HFF-Myc (cell line): ENCODE data around the gene SOWAHC.

Experiments used
- DNase-seq: peaks from one replicate; pipeline ENCODE4 v3.0.0-alpha.2; 2011; ENCODE audit warnings: low read depth; ENCODE audit errors: extremely low read depth
- H3K4me3 ChIP-seq: replicated peaks from 2 replicates; pipeline ENCODE4 v1.5.1; 2011; ENCODE audit warnings: low read depth, mild to moderate bottlenecking, control low read depth, low read length
- CTCF ChIP-seq: IDR thresholded peaks from 2 replicates; pipeline ENCODE4 v1.5.1; 2012; ENCODE audit warnings: mild to moderate bottlenecking, low read depth, low read length, control low read depth; ENCODE audit errors: missing control alignments

Gene SOWAHC

GRCh38 chr2:109662889-109663288 is 48.7 kb downstream of the SOWAHC start:
- no peak for DNase-seq
- TF ChIP-seq CTCF, result peak; percentile 10
- H3K4me3 ChIP-seq, result no peak overlapping the region

DNA sequence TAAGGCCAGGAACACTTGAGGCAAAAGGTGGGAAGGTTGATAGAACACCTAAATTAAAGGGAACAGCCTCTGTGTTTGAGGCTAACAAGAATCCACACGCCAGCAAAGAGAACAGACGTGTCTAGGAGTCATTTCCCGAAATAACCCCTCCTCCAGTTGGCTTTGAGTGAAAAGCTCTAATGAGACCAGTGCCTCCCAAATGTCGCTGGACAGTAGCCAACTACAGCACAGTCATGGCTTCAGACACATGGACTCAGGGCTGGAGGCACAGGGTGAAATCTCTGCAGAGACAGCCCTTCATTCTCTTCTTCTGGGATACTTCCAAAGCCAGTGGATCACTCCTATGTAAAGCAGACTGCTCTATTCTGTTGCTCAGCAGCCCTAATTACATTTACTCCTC is 49.6 kb downstream of the SOWAHC start:
- TF ChIP-seq CTCF, result no peak
- no peak overlapping the region for H3K4me3 ChIP-seq
- peak; percentile 60 for DNase-seq

DNA sequence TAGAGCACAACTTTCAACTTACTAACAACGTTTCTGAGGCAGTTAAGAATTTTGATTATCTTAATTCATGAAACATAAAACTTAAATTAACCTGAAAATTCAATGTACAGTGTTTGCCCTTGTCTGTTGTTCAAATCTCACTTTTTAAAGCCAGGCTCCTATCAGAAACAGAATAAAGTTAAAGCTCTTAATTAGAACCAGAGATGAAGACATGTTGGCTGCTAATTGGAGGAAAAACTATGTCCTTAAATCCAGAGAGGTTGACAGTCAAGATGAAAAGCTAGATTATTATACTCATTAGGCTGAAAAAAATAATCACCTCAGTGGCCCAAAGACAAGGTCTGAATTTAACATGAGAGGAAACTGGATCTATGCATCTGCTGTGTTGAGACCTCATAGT is 52.3 kb downstream of the SOWAHC start:
- no peak for TF ChIP-seq CTCF
- no peak overlapping the region for H3K4me3 ChIP-seq
- DNase-seq, result no peak
